HG03442 (cell line): ENCODE results near the gene RASAL2.
A peak's percentile ranks its signal among the peaks of the same experiment; 100 is the strongest.
"Not testable (repeated sequence)": the region's sequence is repeated elsewhere in the genome, so short reads cannot be mapped to it uniquely, and the experiment has no call there.

Experiments used
- ATAC-seq: cut with Tn5 transposase; IDR thresholded peaks from one replicate; pipeline ENCODE4 v1.9.1; 2021; ENCODE audit warnings: mild to moderate bottlenecking, moderate library complexity; ENCODE audit not compliant: unreplicated experiment

Gene RASAL2

GRCh38 chr1:178500091-178500770, 406.3 kb downstream of the RASAL2 start:
- no peak for ATAC-seq

- no peak for ATAC-seq
Observed at GRCh38 chr1:178500936-178501554, 407.1 kb downstream of the RASAL2 start.

- peak; percentile 84 for ATAC-seq
Observed at GRCh38 chr1:178501705-178502329, 407.9 kb downstream of the RASAL2 start.

- ATAC-seq = no peak
Observed at GRCh38 chr1:178502330-178502714, 408.4 kb downstream of the RASAL2 start.

GRCh38 chr1:178502856-178503255, 409.0 kb downstream of the RASAL2 start:
- no peak for ATAC-seq

- ATAC-seq = not testable (repeated sequence)
Observed at GRCh38 chr1:178503316-178503715, 409.4 kb downstream of the RASAL2 start.

- ATAC-seq = no peak
Observed at GRCh38 chr1:178503849-178504248, 409.9 kb downstream of the RASAL2 start.

- ATAC-seq = no peak
Observed at GRCh38 chr1:178504286-178504685, 410.4 kb downstream of the RASAL2 start.

GRCh38 chr1:178506177-178506576, 412.3 kb downstream of the RASAL2 start:
- ATAC-seq = no peak

GRCh38 chr1:178506669-178507068, 412.8 kb downstream of the RASAL2 start:
- ATAC-seq = no peak

GRCh38 chr1:178509414-178510007, 415.6 kb downstream of the RASAL2 start:
- ATAC-seq = no peak

- no peak for ATAC-seq
Observed at GRCh38 chr1:178510155-178510554, 416.3 kb downstream of the RASAL2 start.

- ATAC-seq = no peak
Observed at GRCh38 chr1:178512566-178513277, 418.8 kb downstream of the RASAL2 start, which contains the start of gene TEX35. Gene TEX35 (plus strand): TSS chr1:178513109. CDS start chr1:178513189, 80 bp downstream.

- ATAC-seq = no peak
Observed at GRCh38 chr1:178513278-178513983, 419.5 kb downstream of the RASAL2 start.

GRCh38 chr1:178516110-178516509, 422.2 kb downstream of the RASAL2 start:
- ATAC-seq = no peak

GRCh38 chr1:178518894-178519293, 425.0 kb downstream of the RASAL2 start:
- ATAC-seq = no peak

- no peak for ATAC-seq
Observed at GRCh38 chr1:178520803-178521202, 426.9 kb downstream of the RASAL2 start.

- ATAC-seq = no peak
Observed at GRCh38 chr1:178521241-178521640, 427.3 kb downstream of the RASAL2 start.

- no peak for ATAC-seq
Observed at GRCh38 chr1:178527117-178527516, 433.2 kb downstream of the RASAL2 start.

GRCh38 chr1:178528228-178528952, 434.5 kb downstream of the RASAL2 start:
- no peak for ATAC-seq
